Activated naive CD4-positive, alpha-beta T cell treated with Interleukin-2 at 50 U/mL for 16 hours (primary cell): ENCODE data around the gene CROCC2.
A peak's percentile ranks its signal among the peaks of the same experiment; 100 is the strongest.

Experiments used
- DNase-seq: peaks from one replicate; pipeline ENCODE4 v3.0.0-alpha.2; 2020

CROCC2 gene

DNA sequence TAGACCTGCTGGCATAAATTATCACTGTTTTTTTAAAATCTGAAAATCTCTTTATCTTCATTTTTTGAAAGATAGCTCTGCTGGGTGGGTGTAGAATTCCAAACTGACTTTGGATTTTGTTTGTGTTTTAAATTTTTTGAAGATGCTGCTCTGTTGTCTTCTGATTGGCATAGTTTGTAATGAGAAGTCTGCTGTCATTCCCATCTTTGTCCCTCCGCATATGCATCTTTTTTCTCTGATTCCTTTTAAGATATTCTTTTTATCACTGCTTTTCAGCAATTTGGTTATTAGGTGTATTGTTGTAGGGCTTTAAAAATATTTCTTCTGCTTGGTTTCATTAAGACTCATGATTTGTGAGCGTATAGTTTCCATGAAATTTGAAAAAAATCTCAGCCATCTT is 99.4 kb downstream of the CROCC2 start:
- DNase-seq, result no peak

DNA sequence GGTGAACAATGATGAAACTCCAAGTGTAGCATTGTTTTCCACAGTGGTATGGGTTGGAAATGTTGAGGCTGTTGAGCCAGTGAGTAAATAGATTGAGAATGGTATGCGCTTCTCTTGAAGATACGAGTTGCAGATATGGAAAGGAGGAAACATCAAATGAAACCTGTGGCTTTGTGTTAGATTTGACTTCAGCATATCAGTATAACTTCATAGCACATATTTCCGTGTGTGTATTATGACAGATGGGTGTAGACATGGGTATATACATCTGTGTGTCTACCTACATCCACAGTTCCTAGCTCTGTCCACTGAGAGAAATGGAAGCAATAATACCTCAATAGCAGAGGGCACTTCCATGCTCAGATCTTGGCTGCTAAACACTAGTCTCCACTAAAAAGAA is 100.3 kb downstream of the CROCC2 start:
- DNase-seq, result no peak

DNA sequence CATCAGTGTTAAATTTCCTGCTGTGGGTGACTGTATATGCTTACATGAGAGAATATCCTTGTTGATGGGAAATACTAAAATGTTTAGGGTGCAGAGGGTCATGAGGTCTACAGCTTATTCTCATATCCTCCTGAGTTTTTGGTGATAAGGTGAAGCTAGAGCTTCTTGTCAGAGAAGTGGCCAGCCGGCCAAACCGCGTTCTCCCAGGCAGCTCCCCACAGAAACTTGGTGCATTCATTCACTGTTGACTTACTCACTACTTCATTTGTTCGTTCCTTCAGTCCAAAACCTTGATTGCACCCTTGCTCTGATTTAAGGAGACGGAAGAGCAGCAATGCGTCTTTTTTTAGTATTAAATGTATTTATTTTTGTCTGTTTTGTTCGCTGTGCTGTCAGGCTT is 101.0 kb downstream of the CROCC2 start:
- DNase-seq, result no peak

DNA sequence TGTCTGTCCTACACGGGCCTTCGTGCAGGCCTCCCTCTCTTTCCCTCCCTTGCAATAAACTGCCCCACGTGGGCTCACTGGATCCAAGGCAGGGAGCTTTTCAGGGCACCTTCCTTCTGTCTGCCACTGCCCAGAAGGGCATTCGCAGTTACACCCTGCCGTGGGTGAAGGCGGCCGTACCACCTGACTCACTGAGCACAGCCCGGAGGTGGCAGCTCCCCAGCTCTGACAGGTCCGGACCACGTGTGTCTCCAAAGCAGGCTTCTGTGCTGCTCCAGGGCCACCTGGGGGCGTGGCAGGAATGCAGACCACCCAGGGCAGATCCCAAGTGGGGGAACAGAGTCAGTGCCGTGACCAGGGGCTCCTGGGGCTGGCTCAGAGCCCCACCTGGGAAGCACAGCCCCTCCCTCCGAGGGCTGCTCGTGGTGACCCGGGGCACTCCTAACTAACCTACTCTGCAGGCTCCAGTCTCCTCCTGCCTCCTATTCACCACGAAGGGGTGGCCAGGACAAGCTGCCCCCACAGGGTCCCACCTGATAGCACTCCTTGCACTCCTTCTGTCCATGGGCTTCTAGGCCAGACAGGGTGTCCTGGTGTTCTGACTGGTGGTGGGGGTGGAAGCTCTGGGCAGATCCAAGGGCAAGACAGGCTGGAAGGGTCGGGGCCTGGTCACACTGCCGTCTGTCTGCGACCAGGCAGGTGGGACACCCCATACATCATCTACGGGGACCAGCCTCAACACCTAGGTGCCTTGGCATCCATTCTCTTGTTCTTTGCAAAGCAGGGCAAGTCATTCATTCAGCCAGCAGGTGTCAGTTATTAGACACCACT is 102.0 kb downstream of the CROCC2 start:
- no peak for DNase-seq

DNA sequence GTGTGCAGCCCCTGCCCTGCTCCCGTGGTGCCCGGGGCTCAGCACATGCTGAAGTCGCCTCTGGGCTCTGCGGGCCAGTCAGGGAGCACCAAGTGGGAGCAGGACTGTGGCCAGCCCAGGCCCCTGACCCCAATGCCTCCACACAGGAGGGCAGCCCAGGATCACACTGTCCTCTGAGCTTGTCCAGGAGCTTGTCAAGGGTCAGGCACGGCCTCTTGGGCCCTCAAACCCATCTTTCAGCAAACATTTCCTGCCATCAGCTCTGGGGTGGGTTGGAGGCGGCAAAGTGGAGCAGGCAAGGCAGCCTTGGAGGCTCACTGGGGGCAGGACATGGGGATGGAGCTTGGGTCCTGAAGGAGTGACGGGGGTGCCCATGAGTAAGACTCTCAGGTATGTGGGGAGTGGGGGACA is 102.6 kb downstream of the CROCC2 start:
- no peak for DNase-seq

DNA sequence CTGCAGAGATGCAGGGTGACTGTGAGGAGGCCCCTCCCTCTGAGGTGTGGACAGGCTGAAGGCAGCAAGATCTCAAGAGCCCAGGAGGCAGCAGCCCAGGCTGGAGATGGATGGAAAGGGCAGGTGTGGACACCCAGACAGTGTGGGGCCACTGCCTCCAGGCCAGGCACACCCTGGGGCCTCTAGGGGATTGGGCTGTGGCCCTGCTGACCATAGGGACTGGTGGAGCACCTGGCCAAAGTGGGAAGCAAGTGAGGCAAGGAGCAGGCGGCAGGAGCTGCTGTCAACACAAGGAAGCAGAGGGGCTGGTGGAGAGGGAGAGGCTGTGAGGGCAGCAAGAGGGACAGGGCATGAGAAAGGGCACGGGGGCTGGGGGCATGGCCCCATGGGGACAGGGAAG is 103.1 kb downstream of the CROCC2 start:
- DNase-seq, result no peak

DNA sequence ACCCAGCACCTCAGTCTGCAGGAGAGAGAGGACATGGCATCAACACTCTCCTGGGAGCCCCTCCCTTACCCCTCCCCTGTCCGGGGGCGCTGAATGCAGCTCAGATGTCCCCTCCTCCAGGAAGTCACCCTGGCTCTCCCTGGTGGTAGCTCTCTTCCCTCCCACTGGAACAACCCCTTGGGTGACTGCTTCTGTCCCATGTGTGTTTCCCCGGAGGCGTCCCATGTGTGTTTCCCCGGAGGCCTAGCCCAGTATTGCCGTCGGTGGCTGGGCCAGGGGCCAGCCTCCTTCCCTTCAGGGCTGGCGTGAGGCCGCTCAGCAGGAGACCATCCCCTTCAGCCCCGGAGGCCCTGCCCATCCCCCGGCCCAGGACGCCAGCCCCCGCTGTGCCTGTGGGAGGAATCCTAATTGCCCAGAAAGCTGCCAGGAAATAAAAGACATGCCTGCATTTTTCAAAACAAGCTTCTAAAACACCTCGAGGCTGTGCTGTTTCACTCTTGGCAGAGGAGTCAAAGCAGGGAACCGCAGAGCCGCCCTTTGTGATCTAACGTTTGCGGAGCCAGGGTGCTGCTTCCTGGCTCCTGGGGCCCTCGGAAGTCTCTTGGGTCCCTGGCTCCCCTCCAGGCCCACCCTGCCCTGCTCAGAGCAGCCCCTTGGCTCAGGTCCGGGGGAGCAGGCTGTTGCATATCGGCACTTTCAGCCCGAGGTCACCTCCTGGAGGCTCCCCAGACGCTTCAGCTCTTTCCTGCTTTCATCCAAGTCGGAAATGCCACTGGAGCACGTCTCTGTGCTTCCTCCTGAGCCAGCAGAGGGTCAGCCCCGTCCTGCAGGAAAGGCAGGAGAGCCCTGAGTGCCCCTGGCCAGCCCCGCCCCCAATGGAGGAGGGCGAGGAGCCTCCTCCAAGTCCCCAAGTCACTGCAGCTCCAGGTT is 103.7 kb downstream of the CROCC2 start:
- peak; percentile 41 for DNase-seq

DNA sequence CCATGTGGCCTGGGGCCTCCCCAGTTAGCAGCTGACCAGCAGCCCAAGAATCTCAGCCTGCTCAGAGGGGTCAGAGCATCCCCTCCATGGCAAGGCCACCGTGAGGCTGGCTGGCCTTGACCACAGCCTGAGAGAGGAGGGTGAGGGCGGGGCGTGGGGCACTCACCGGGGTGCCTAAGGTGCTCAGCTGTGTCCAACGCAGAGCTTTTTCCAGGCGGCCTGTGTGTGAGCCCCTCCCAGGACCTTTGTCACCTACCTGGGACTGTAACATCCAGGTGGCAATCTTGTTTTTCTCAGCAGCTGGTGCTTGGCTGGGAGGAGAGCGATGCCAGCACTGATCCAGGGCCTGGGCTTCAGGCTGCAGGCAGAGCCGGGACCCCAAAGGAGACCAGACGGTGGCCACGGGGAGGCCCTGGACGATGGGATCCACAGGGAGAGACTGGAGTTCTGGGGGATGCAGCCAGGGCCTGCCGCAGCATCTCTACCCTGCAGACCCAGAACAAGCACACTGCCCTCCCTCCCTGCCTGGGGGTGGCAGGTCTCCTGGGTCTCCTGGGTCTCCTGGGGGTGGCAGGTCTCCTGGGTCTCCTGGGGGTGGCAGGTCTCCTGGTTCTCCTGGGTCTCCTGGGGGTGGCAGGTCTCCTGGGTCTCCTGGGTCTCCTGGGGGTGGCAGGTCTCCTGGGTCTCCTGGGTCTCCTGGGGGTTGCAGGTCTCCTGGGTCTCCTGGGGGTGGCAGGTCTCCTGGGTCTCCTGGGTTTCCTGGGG is 104.6 kb downstream of the CROCC2 start:
- no peak for DNase-seq

DNA sequence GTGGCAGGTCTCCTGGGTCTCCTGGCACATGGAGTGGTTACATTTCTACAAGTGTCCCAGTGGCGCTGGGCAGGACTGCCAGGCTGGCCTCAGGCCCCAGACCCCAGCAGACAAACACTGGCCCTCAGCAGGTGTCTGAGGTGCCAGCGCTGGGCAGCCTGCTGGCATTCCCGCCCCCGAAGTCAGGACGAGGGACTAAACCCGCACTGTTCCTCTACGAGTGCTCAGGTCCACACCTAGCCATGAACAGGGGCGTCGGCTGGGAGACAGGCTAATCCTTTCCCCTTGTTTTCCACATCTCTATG is 105.1 kb downstream of the CROCC2 start:
- DNase-seq, result no peak

DNA sequence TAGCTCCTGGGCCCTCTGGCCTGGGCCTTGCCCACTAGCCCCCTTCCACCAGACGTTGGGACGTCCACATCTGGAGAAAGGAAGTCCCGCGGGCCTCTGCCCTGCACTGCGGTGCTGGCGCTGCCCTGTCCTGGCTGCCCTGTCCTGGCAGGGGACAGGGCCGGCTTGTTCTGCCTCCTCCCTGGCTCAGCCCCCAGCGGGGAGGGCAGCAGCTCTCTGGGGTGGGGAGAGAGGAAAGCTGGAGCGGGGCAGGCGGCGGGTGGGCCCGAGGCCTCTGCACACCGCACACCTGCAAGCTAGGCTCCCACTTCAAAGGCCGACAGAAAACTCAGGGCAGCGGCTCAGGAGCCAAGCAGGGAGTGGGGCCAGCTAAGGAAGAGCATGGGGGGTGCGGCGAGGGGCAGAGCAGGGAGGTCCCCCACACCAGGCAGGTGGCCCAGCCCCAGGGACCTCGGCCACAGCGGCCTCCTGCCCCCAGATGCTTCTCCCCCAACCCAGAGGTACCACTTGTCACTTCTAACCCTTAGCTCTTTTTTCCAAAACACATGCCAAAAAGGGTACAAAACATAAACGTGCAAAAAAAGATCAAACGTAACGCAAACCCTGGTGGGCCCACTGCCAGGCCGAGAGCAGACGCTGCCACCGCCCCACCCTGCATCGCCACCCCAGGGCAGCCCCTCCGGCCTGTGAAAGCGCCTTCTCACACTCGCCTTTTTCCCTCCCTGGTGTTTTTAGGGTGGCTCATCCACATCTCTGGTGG is 105.8 kb downstream of the CROCC2 start:
- DNase-seq, result no peak

DNA sequence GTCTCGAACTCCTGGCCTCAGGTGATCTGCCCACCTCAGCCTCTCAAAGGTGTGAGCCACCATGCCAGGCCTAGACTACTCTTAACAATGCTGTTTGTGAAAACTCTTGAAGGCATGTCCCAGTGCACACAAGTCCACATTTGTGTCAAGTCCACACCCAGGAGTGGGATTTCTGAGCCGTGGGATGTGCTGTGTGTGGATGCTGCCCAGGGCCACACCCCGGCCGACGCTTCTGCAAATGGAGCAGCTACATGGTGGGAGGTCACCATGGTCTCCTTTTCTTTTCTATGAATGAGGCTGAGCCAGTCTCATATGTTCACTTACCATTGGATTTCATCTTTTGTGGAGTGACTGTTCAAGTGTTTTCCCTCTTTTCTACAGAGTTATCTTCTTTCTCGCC is 108.1 kb downstream of the CROCC2 start:
- no peak for DNase-seq

DNA sequence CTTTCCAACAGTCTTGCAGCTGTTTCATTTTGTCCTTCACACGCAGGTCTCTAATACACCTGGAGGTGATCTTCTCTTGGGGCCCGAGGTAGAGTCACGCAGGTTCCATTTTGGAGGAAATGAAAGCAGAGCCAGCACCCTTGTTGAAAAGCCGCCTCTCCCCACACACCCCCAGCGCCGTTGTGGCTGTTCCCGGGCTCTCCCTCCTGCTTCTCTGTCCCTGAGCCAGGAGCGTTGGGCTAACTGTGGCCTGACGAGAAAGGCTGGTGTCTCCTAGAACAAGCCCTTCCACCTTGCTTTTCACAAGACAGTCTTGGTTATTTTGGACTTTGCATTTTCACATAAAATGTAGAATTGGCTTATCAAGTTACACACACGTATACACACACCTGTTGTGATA is 108.6 kb downstream of the CROCC2 start:
- DNase-seq, result no peak

DNA sequence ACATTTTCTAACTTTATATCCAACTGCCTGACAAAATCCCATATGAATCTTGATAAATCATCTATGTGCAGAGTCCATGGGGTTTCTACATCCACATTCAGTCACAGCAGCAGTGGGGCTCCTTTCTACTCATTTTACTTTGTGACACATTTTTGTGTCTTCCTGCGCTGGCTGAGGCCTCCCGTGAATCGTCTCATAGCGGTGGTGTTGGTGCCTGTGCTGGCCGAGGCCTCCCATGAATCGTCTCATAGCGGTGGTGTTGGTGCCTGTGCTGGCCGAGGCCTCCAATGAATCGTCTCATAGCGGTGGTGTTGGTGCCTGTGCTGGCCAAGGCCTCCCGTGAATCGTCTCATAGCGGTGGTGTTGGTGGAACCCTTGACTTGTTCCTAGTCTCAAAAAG is 109.3 kb downstream of the CROCC2 start:
- no peak for DNase-seq

DNA sequence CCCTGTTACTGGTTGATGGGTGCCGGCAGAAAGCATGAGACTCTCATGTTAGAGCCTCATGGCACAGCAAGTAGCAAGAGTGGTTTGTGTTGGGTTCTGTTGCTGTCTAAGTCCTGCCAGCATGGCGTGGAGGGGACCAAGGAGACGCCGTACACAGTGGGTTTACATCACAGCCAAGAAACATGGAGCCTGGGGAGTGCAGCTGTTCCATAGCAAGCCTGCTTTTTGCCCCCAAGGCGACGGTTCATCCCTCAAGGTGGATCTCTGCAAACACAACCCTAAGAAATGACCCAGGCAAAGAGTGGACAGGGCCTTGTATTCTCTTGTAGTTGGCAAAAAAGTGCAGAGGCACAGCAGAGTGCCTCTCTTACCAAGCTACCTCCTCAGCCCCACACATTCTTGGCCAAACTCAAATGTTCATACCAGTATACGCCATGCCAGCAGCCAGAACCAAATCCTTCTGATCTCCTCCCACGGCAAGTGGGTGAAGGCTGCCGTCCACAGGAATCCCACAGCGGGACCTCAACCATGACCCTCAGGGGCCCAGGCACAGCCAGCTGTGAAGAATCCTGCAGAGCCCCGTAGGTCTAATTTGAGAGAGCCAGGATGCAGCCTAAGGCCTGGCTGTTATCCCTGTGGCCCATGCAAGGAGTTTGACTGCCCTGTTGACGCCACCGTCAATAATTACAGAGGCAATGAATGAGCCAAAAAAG is 111.2 kb downstream of the CROCC2 start:
- DNase-seq, result no peak

DNA sequence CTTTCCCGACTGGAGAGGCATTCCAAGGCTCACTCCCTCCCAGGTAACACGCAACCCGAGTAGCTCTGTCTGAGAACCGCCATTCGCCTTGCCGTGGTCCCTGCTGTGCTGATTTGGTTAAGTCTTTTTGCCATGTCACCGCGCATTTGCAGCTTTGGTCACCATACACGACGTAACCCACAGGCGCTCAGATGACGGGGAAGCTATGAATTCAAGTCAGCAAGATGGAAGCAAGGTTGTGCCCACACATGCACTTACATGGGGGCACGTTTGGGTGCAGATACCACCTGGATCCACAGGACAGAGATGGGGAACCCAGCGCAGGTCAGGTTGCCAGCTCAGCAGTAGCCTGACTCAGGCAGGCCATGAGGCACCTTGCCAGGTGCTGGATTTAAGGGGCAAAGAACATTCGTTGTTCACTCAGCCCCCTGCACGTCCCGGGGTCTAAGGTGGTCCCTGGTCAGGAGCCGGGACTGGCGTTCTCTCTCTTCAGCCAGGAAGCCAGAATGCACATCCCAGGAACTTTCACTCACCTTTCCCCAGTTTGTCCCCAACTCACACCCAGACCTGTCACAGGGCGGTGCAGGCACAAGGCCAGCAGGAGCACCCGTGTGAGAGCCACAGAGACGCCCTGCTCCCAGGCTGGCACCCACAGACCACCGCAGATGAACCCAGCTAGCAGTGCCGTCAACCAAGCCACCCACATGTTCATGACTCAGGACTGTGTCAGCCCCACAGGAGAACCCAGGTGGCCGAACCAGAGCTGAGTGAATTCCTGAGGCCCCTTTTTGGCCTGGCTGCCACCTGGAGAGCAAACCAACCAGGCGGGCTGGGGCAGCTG is 112.1 kb downstream of the CROCC2 start:
- no peak for DNase-seq

DNA sequence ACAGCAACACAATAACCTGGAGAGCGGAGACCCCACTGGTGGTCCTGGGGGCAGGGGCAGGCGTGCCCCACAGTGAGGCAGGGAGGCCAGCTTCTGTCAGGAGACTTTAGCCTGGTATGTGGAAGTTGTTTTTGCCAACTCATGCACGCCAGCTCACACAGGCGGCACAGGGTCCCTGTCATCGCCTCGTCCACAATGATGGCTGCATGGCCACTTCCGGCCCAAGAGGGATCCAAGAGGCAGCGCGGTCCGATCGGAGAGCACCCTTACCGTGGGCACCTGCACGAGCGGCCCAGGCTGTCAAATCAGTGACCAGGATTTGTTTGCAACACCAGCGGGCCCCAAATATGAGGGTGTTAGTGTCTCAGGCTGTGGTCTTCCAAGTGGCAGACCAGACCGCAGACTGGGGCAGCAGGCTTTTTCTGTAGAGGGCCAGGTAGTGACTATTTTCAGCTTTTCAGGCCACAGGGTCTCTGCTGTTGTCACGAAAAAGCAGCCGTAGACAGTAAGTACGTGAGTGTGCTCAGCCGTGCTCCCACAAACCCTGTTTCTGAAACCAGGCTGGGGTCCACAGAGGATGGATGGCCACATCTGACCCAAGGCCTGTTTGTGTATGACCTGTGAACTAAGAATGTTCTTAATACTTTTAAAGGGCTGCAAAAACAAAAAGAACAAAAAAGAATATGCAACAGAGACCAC is 113.5 kb downstream of the CROCC2 start:
- DNase-seq, result no peak

DNA sequence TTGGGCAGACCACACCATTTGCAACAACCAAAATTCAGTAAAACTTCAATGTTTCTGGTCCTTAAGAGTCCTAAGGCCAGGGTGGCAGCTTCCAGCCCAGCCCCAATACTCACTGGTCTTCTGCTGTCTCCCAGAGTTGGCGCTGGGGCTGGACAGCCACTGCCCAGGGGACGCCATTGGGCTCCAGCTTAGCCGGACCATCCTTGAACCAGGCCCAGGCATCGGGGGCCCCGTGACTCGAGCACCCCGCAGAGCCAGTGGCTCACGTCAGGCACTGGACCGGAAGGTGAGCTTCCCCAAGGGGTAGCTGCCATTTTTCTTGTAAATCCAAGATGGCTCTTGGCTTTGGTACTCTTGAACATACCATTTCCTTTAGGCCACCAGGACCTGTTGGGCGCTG is 114.1 kb downstream of the CROCC2 start:
- no peak for DNase-seq

DNA sequence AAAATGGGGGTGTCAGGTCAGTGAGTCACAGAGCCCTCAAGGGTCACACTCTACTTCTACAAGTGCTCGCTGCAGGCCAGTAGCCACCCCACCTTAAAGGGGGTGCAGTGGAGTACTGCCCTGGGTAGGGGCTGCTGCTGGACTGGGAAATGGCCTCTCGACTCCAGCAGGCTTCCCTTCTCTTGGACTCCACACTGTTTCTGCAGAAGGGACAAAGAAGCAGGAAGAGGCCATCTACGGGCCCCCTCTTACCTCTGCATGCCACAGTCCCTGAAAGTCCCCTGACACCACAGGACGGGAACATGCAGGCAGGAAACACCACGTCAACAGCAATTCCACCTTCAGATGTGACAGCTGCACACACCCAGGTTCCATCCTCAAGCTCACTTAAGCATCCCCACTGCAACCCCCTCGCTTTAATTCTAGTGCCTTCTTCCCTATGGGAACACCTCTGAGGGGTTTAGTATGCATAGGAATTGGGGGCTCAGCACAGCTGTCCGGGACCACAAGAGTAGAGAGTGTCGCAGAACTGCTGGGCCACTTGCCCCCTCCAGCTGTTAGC is 114.6 kb downstream of the CROCC2 start:
- no peak for DNase-seq

DNA sequence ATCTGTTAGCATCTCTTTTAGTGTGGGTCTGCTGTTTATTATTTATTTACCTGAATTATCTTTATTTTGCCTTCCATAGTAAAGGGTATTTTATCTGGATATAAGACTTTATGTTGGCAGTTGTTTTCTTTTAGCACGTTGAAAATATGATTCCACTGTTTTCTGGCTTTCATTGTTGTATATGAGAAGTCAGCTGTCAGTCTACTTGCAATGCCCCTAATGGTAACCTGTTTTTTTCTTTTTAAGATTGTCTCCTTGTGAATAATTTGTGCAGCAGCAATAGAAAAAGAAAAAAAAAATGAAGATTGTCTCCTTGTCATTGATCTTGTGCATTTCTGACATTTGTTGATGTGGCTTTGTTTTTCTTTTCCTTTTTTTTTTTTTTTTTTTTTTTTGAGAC is 119.5 kb downstream of the CROCC2 start:
- no peak for DNase-seq
